HG03039 (cell line): ENCODE results near the gene IL15RA.
"Not testable (repeated sequence)": the region's sequence is repeated elsewhere in the genome, so short reads cannot be mapped to it uniquely, and the experiment has no call there.

Experiments
- ATAC-seq: cut with Tn5 transposase; IDR thresholded peaks from one replicate; pipeline ENCODE4 v1.9.1; 2021; ENCODE audit warnings: mild to moderate bottlenecking, moderate library complexity; ENCODE audit not compliant: unreplicated experiment

Gene IL15RA

GRCh38 chr10:5952731-5953385, 24.5 kb downstream of the IL15RA start:
- ATAC-seq, result no peak

GRCh38 chr10:5951721-5952407, 25.5 kb downstream of the IL15RA start:
- no peak for ATAC-seq

- ATAC-seq, result no peak
Measured at GRCh38 chr10:5951167-5951711, 26.1 kb downstream of the IL15RA start.

- ATAC-seq, result no peak
Measured at GRCh38 chr10:5949009-5949759, 28.2 kb downstream of the IL15RA start.

GRCh38 chr10:5948208-5948585, 29.1 kb downstream of the IL15RA start:
- ATAC-seq, result no peak

- ATAC-seq, result no peak
Measured at GRCh38 chr10:5947471-5948207, 29.7 kb downstream of the IL15RA start.

- no peak for ATAC-seq
Measured at GRCh38 chr10:5946786-5947185, 30.6 kb downstream of the IL15RA start.

GRCh38 chr10:5946419-5946775, 30.9 kb downstream of the IL15RA start:
- ATAC-seq, result not testable (repeated sequence)

- no peak for ATAC-seq
Measured at GRCh38 chr10:5945561-5946418, 31.6 kb downstream of the IL15RA start.

- ATAC-seq, result no peak
Measured at GRCh38 chr10:5945190-5945509, 32.2 kb downstream of the IL15RA start.

- no peak for ATAC-seq
Measured at GRCh38 chr10:5944389-5945189, 32.8 kb downstream of the IL15RA start.

- no peak for ATAC-seq
Measured at GRCh38 chr10:5943536-5943935, 33.8 kb downstream of the IL15RA start.

- no peak for ATAC-seq
Measured at GRCh38 chr10:5942474-5942873, 34.9 kb downstream of the IL15RA start.

GRCh38 chr10:5942001-5942400, 35.3 kb downstream of the IL15RA start:
- no peak for ATAC-seq

GRCh38 chr10:5941579-5941978, 35.8 kb downstream of the IL15RA start:
- no peak for ATAC-seq

- ATAC-seq, result no peak
Measured at GRCh38 chr10:5940807-5941218, 36.5 kb downstream of the IL15RA start.

GRCh38 chr10:5938291-5938690, 39.1 kb downstream of the IL15RA start:
- ATAC-seq, result no peak

- ATAC-seq, result no peak
Measured at GRCh38 chr10:5937016-5937415, 40.3 kb downstream of the IL15RA start.

- ATAC-seq, result no peak
Measured at GRCh38 chr10:5935628-5936027, 41.7 kb downstream of the IL15RA start.
